HEK293 (cell line): ENCODE measurements around the gene COPS9.

Experiments used
- CTCF ChIA-PET: fragments of 350-600 bp; formaldehyde crosslinking; extraction: SDS; loops from one replicate; lab custom pipeline; 2021; ENCODE audit warnings: antibody characterized with exemption; lab: Yijun Ruan, JAX
- POLR2A ChIA-PET: fragments of 300-600 bp; formaldehyde crosslinking; extraction: SDS; loops from one replicate; lab custom pipeline; 2020; ENCODE audit warnings: antibody characterized with exemption, inconsistent platforms; lab: Yijun Ruan, JAX
- H3K27ac ChIP-seq: fragments of 200-500 bp; sonication (Bioruptor generic); 2 replicates; pipeline ENCODE4 v1.5.1; 2014; ENCODE audit warnings: low read depth, low read length, control low read depth, inconsistent platforms; ENCODE audit errors: extremely low read depth
- H3K36me3 ChIP-seq, 2 experiments: fragments of 200-500 bp in 1 of 2; sonication (Bioruptor generic) in 1 of 2; 1 replicate in 1 of 2; 2 replicates in 1 of 2; pipeline ENCODE4 v1.5.1; 2014 to 2017; ENCODE audit warnings: inconsistent platforms in 2 of 2, low read length in 2 of 2; ENCODE audit not compliant: control insufficient read depth in 2 of 2, insufficient read depth in 1 of 2
- H3K4me1 ChIP-seq: fragments of 200-500 bp; sonication (Bioruptor generic); 2 replicates; pipeline ENCODE4 v1.5.1; 2014; ENCODE audit warnings: mild to moderate bottlenecking, low read length, inconsistent platforms; ENCODE audit not compliant: control insufficient read depth, insufficient read depth
- H3K4me3 ChIP-seq: 2 replicates; pipeline ENCODE4 v1.5.1; 2011; ENCODE audit warnings: low read depth, mild to moderate bottlenecking, control low read depth, low read length, moderate library complexity
- H3K9me3 ChIP-seq: fragments of 200-500 bp; sonication (Bioruptor generic); 2 replicates; pipeline ENCODE4 v1.5.1; 2014; ENCODE audit warnings: low read depth, low read length, inconsistent platforms; ENCODE audit not compliant: control insufficient read depth, insufficient read depth
- FEZF1 ChIP-seq: fragments of 450-650 bp; formaldehyde crosslinking; IDR thresholded peaks from 2 replicates; pipeline ENCODE4 v1.5.1; 2016; ENCODE audit warnings: missing biosample characterization, missing genetic modification characterization
- GFI1B ChIP-seq: fragments of 450-650 bp; formaldehyde crosslinking; IDR thresholded peaks from 2 replicates; pipeline ENCODE4 v1.5.1; 2016; ENCODE audit warnings: missing biosample characterization, missing genetic modification characterization
- HOXC10 ChIP-seq: sonication (generic); formaldehyde crosslinking; IDR thresholded peaks from 2 replicates; pipeline ENCODE4 v1.8.1; 2023; ENCODE audit warnings: mild to moderate bottlenecking, missing genetic modification reagents
- SALL2 ChIP-seq: fragments of 450-650 bp; formaldehyde crosslinking; IDR thresholded peaks from 2 replicates; pipeline ENCODE4 v1.5.0; 2017; ENCODE audit warnings: missing biosample characterization, mild to moderate bottlenecking, missing genetic modification characterization, borderline replicate concordance
- ZBTB1 ChIP-seq: fragments of 450-650 bp; formaldehyde crosslinking; IDR thresholded peaks from 2 replicates; pipeline ENCODE4 v1.5.1; 2016; ENCODE audit warnings: missing biosample characterization, missing genetic modification characterization
- ZNF138 ChIP-seq: fragments of 450-650 bp; formaldehyde crosslinking; IDR thresholded peaks from 2 replicates; pipeline ENCODE4 v1.5.1; 2016; ENCODE audit warnings: missing biosample characterization, missing genetic modification characterization, borderline replicate concordance
- ZNF169 ChIP-seq: fragments of 450-650 bp; formaldehyde crosslinking; IDR thresholded peaks from 2 replicates; pipeline ENCODE4 v1.5.1; 2016; ENCODE audit warnings: missing biosample characterization, missing genetic modification characterization
- ZNF18 ChIP-seq: fragments of 450-650 bp; formaldehyde crosslinking; IDR thresholded peaks from 2 replicates; pipeline ENCODE4 v1.5.1; 2016; ENCODE audit warnings: missing biosample characterization, missing genetic modification characterization
- ZNF473 ChIP-seq: fragments of 450-650 bp; formaldehyde crosslinking; IDR thresholded peaks from 2 replicates; pipeline ENCODE4 v1.5.1; 2017; ENCODE audit warnings: missing biosample characterization, missing genetic modification characterization
- ZNF654 ChIP-seq: fragments of 450-650 bp; formaldehyde crosslinking; IDR thresholded peaks from 2 replicates; pipeline ENCODE4 v1.5.1; 2016; ENCODE audit warnings: low read depth, missing biosample characterization, missing genetic modification characterization
- ZNF768 ChIP-seq: fragments of 450-650 bp; formaldehyde crosslinking; IDR thresholded peaks from 2 replicates; pipeline ENCODE4 v1.5.1; 2018; ENCODE audit warnings: missing biosample characterization, mild to moderate bottlenecking, missing genetic modification characterization
- ZSCAN5A ChIP-seq: fragments of 450-650 bp; formaldehyde crosslinking; IDR thresholded peaks from 2 replicates; pipeline ENCODE4 v1.5.1; 2016; ENCODE audit warnings: missing biosample characterization, missing genetic modification characterization
- TF ChIP-seq, protein P1 (sequence below): fragments of 450-650 bp; formaldehyde crosslinking; IDR thresholded peaks from 2 replicates; pipeline ENCODE4 v1.5.1; 2016; ENCODE audit warnings: missing biosample characterization, missing genetic modification characterization, low read depth
- TF ChIP-seq, protein P2 (sequence below): fragments of 450-650 bp; formaldehyde crosslinking; IDR thresholded peaks from 2 replicates; pipeline ENCODE4 v1.5.1; 2016; ENCODE audit warnings: missing biosample characterization, missing genetic modification characterization, borderline replicate concordance
- TF ChIP-seq, protein P3 (sequence below): fragments of 450-650 bp; formaldehyde crosslinking; IDR thresholded peaks from 2 replicates; pipeline ENCODE4 v1.5.1; 2016; ENCODE audit warnings: missing biosample characterization, missing genetic modification characterization
- TF ChIP-seq, protein P4 (sequence below): fragments of 450-650 bp; formaldehyde crosslinking; IDR thresholded peaks from 2 replicates; pipeline ENCODE4 v1.5.0; 2017; ENCODE audit warnings: missing biosample characterization, missing genetic modification characterization, borderline replicate concordance

COPS9 gene

GRCh38 chr2:240121675-240122074, 14.4 kb downstream of the COPS9 start:
- H3K9me3 ChIP-seq = no peaks in the 10 kb centered on the region; the same call in 1 of the 2 replicates
- TF ChIP-seq ZNF654 (tag by site-specific recombination) (no peak), ZNF18 (tag by site-specific recombination) (no peak), SALL2 (tag by site-specific recombination) (no peak), FEZF1 (no peak), ZNF169 (tag by site-specific recombination) (no peak), ZNF138 (no peak), ZBTB1 (tag by site-specific recombination) (no peak), ZNF768 (no peak), ZNF473 (no peak), HOXC10 (CRISPR knock-in tag) (no peak), ZSCAN5A (no peak), GFI1B (tag by site-specific recombination) (no peak)
- TF ChIP-seq, protein P1, sequence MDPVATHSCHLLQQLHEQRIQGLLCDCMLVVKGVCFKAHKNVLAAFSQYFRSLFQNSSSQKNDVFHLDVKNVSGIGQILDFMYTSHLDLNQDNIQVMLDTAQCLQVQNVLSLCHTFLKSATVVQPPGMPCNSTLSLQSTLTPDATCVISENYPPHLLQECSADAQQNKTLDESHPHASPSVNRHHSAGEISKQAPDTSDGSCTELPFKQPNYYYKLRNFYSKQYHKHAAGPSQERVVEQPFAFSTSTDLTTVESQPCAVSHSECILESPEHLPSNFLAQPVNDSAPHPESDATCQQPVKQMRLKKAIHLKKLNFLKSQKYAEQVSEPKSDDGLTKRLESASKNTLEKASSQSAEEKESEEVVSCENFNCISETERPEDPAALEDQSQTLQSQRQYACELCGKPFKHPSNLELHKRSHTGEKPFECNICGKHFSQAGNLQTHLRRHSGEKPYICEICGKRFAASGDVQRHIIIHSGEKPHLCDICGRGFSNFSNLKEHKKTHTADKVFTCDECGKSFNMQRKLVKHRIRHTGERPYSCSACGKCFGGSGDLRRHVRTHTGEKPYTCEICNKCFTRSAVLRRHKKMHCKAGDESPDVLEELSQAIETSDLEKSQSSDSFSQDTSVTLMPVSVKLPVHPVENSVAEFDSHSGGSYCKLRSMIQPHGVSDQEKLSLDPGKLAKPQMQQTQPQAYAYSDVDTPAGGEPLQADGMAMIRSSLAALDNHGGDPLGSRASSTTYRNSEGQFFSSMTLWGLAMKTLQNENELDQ (tag by site-specific recombination) = no peak
- TF ChIP-seq, protein P2, sequence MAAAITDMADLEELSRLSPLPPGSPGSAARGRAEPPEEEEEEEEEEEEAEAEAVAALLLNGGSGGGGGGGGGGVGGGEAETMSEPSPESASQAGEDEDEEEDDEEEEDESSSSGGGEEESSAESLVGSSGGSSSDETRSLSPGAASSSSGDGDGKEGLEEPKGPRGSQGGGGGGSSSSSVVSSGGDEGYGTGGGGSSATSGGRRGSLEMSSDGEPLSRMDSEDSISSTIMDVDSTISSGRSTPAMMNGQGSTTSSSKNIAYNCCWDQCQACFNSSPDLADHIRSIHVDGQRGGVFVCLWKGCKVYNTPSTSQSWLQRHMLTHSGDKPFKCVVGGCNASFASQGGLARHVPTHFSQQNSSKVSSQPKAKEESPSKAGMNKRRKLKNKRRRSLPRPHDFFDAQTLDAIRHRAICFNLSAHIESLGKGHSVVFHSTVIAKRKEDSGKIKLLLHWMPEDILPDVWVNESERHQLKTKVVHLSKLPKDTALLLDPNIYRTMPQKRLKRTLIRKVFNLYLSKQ (tag by site-specific recombination) = no peak
- TF ChIP-seq, protein P3, sequence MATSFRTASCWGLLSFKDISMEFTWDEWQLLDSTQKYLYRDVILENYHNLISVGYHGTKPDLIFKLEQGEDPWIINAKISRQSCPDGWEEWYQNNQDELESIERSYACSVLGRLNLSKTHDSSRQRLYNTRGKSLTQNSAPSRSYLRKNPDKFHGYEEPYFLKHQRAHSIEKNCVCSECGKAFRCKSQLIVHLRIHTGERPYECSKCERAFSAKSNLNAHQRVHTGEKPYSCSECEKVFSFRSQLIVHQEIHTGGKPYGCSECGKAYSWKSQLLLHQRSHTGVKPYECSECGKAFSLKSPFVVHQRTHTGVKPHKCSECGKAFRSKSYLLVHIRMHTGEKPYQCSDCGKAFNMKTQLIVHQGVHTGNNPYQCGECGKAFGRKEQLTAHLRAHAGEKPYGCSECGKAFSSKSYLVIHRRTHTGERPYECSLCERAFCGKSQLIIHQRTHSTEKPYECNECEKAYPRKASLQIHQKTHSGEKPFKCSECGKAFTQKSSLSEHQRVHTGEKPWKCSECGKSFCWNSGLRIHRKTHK (tag by site-specific recombination) = no peak
- TF ChIP-seq, protein P4, sequence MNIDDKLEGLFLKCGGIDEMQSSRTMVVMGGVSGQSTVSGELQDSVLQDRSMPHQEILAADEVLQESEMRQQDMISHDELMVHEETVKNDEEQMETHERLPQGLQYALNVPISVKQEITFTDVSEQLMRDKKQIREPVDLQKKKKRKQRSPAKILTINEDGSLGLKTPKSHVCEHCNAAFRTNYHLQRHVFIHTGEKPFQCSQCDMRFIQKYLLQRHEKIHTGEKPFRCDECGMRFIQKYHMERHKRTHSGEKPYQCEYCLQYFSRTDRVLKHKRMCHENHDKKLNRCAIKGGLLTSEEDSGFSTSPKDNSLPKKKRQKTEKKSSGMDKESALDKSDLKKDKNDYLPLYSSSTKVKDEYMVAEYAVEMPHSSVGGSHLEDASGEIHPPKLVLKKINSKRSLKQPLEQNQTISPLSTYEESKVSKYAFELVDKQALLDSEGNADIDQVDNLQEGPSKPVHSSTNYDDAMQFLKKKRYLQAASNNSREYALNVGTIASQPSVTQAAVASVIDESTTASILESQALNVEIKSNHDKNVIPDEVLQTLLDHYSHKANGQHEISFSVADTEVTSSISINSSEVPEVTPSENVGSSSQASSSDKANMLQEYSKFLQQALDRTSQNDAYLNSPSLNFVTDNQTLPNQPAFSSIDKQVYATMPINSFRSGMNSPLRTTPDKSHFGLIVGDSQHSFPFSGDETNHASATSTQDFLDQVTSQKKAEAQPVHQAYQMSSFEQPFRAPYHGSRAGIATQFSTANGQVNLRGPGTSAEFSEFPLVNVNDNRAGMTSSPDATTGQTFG (tag by site-specific recombination) = no peak
- H3K36me3 ChIP-seq = peaks cover 0 to 11% of the 10 kb centered on the region in 2 experiments; a peak in 1 of 3 replicates
- no peak overlapping the region for H3K4me3 ChIP-seq
- no peak overlapping the region for H3K27ac ChIP-seq
- no peaks in the 10 kb centered on the region for H3K4me1 ChIP-seq
- ChIA-PET POLR2A (no interaction called here), CTCF (no interaction called here)
